ENCODE results near the gene SPRYD7. TPM values are rescaled to one million over a fixed set of nuclear protein-coding genes. Genes with fewer than 3 reads are reported as not detected.

SPRYD7 gene
- total and polyA plus RNA-seq, 8 donors: 10.4 to 15.8 (median 13.5) TPM

- peak overlapping the region; percentile 13 to 38 for H3K27ac ChIP-seq
- peaks cover 3 to 25% of the 10 kb centered on the region in 2 donors for H3K4me1 ChIP-seq
- DNase-seq: peak in 2 of 4 donors; percentile 27 to 59
- H3K9me3 ChIP-seq: no peaks in the 10 kb centered on the region
- H3K4me3 ChIP-seq: no peak overlapping the region
- no peaks in the 10 kb centered on the region for H3K36me3 ChIP-seq
- ATAC-seq: no peak
- H3K27me3 ChIP-seq: no peaks in the 10 kb centered on the region
- intact Hi-C loops (cut with DNase I): no loop called here
- TF ChIP-seq CTCF (IDR thresholded peaks at IDR 0.05): no peak
Observed at GRCh38 chr13:49939321-49939720, 3.2 kb upstream of the SPRYD7 start.

GRCh38 chr13:49938921-49939320 lies 2.8 kb upstream of the SPRYD7 start:
- peak in 2 of 4 donors; percentile 21 to 43 for DNase-seq
- no peak for ATAC-seq
- Histone ChIP-seq H3K27me3 (no peaks in the 10 kb centered on the region), H3K4me3 (no peak overlapping the region), H3K9me3 (no peaks in the 10 kb centered on the region), H3K27ac (peak overlapping the region; percentile 13 to 38), H3K36me3 (no peaks in the 10 kb centered on the region), H3K4me1 (peaks cover 3 to 27% of the 10 kb centered on the region in 2 donors)
- intact Hi-C loops (cut with DNase I): no loop called here
- no peak for TF ChIP-seq CTCF (IDR thresholded peaks at IDR 0.05)

- Histone ChIP-seq H3K36me3 (no peaks in the 10 kb centered on the region), H3K4me1 (peaks cover 3 to 27% of the 10 kb centered on the region in 2 donors), H3K27me3 (no peaks in the 10 kb centered on the region), H3K4me3 (no peak overlapping the region), H3K27ac (peak overlapping the region; percentile 13 to 38), H3K9me3 (no peaks in the 10 kb centered on the region)
- intact Hi-C loops (cut with DNase I): no loop called here
- peak in 1 of 4 donors; percentile 10 for DNase-seq
- TF ChIP-seq CTCF (IDR thresholded peaks at IDR 0.05): no peak
- no peak for ATAC-seq
Observed at GRCh38 chr13:49938314-49938713, 2.2 kb upstream of the SPRYD7 start.

GRCh38 chr13:49936968-49937273 lies 781 bp upstream of the SPRYD7 start:
- Histone ChIP-seq H3K27ac (peak overlapping the region; percentile 62 to 89), H3K4me1 (peaks cover 3 to 34% of the 10 kb centered on the region in 2 donors), H3K9me3 (no peaks in the 10 kb centered on the region), H3K4me3 (peak overlapping the region; percentile 71 to 76), H3K27me3 (no peaks in the 10 kb centered on the region), H3K36me3 (no peaks in the 10 kb centered on the region)
- DNase-seq (peak in 1 of 4 donors; percentile 83), ATAC-seq (peak; percentile 14)
- no peak for TF ChIP-seq CTCF (IDR thresholded peaks at IDR 0.05)
- intact Hi-C loops (cut with DNase I): no loop called here

GRCh38 chr13:49935171-49936074 lies 717 bp downstream of the SPRYD7 start:
- peaks cover 3 to 37% of the 10 kb centered on the region in 2 donors for H3K4me1 ChIP-seq
- no peaks in the 10 kb centered on the region for H3K9me3 ChIP-seq
- H3K27me3 ChIP-seq: no peaks in the 10 kb centered on the region
- H3K4me3 ChIP-seq: peak overlapping the region; percentile 71 to 76
- H3K36me3 ChIP-seq: no peaks in the 10 kb centered on the region
- DNase-seq (peak in 1 of 4 donors; percentile 61), ATAC-seq (peak; percentile 42)
- no peak for TF ChIP-seq CTCF (IDR thresholded peaks at IDR 0.05)
- peak overlapping the region; percentile 89 for H3K27ac ChIP-seq
- intact Hi-C loops (cut with DNase I): no loop called here

Data from left lung (tissue), 10 donors.